Measurements from ENCODE around the gene MACROD2.

- TF ChIP-seq CTCF (IDR thresholded peaks at IDR 0.05) (no peak), POLR2A (IDR thresholded peaks at IDR 0.05) (no peak)
Measured at GRCh38 chr20:14518648-14519047, 523.3 kb downstream of the MACROD2 start.
